CD4-positive, alpha-beta T cell (primary cell): Measurements from ENCODE around the gene CCDC89. TPM values are rescaled to one million over a fixed set of nuclear protein-coding genes. Genes with fewer than 3 reads are reported as not detected.

Experiments used
- ATAC-seq: fragments of 200-7000 bp; cut with Tn5 transposase; one replicate; pipeline ENCODE4 v1.10.0; 2022; ENCODE audit warnings: mild to moderate bottlenecking; ENCODE audit not compliant: poor library complexity
- CTCF ChIA-PET: fragments of 350-600 bp; sonication (Branson Sonifier 250); formaldehyde crosslinking; loops from one replicate; lab custom pipeline; 2021; ENCODE audit warnings: antibody characterized with exemption, inconsistent platforms; lab: Charles Lee
- POLR2A ChIA-PET: fragments of 350-600 bp; sonication (Branson Sonifier 250); formaldehyde crosslinking; loops from one replicate; lab custom pipeline; 2021; ENCODE audit warnings: antibody characterized with exemption, inconsistent platforms; lab: Charles Lee
- DNase-seq, 14 experiments: peaks; one replicate each; pipeline ENCODE4 v3.0.0-alpha.2; 2013 to 2020; ENCODE audit warnings: mixed read lengths in 2 of 14
- H3K27ac ChIP-seq, 2 donors: one replicate each; pipeline versions ENCODE4 v1.5.1 to v1.7.0; 2013; ENCODE audit warnings: low read length in 2 of 2, low read depth in 1 of 2, mild to moderate bottlenecking in 1 of 2
- H3K27me3 ChIP-seq, 2 experiments: 1 replicate in 1 of 2; 2 replicates in 1 of 2; pipeline versions ENCODE4 v1.6.1 to v1.7.0; 2013; ENCODE audit warnings: low read length in 2 of 2, control low read depth in 1 of 2, mild to moderate bottlenecking in 1 of 2, moderate library complexity in 1 of 2; ENCODE audit not compliant: insufficient read depth in 2 of 2, control insufficient read depth in 1 of 2
- H3K36me3 ChIP-seq: one replicate; pipeline ENCODE4 v1.6.1; 2013; ENCODE audit warnings: low read length, control low read depth; ENCODE audit not compliant: insufficient read depth
- H3K4me1 ChIP-seq: one replicate; pipeline ENCODE4 v1.6.1; 2013; ENCODE audit warnings: low read length, control low read depth; ENCODE audit not compliant: insufficient read depth
- H3K4me3 ChIP-seq: one replicate; pipeline ENCODE4 v1.5.1; 2013; ENCODE audit warnings: mild to moderate bottlenecking, low read length, moderate library complexity
- H3K9me3 ChIP-seq, 2 experiments: 1 replicate in 1 of 2; 2 replicates in 1 of 2; pipeline versions ENCODE4 v1.6.1 to v1.7.0; 2013; ENCODE audit warnings: low read length in 2 of 2, mild to moderate bottlenecking in 2 of 2, control low read depth in 1 of 2, moderate library complexity in 1 of 2; ENCODE audit not compliant: control insufficient read depth in 1 of 2, insufficient read depth in 1 of 2
- H3K27ac Mint-ChIP-seq: one replicate; pipeline ENCODE4 v1.8.0; 2020; ENCODE audit warnings: mixed read lengths
- H3K27me3 Mint-ChIP-seq: one replicate; pipeline ENCODE4 v1.8.0; 2021; ENCODE audit warnings: mixed read lengths
- H3K36me3 Mint-ChIP-seq: one replicate; pipeline ENCODE4 v1.8.0; 2021; ENCODE audit warnings: low read depth, mixed read lengths
- H3K4me1 Mint-ChIP-seq: one replicate; pipeline ENCODE4 v1.8.0; 2021; ENCODE audit warnings: low read depth, mixed read lengths
- H3K4me3 Mint-ChIP-seq: one replicate; pipeline ENCODE4 v1.8.0; 2020; ENCODE audit warnings: mild to moderate bottlenecking, mixed read lengths
- H3K9me3 Mint-ChIP-seq: one replicate; pipeline ENCODE4 v1.8.0; 2020; ENCODE audit warnings: mixed read lengths
- intact Hi-C, 2 experiments: fragments of 100-400 bp; cut with DNase I in 1 of 2; cut with micrococcal nuclease in 1 of 2; formaldehyde crosslinking; loops; one replicate each; pipeline versions ENCODE4 v1.15.1 to v1.9.0; 2023 to 2025; cut with DNase I, micrococcal nuclease
- total RNA-seq, 174 experiments: library from RNA in 2 of 174; stranded (reverse) in 2 of 174; gene quantifications; one replicate each; pipeline ENCODE4 v1.2.3 and lab custom pipeline; 2021 to 2026
- TF ChIP-seq, protein P1 (sequence below): fragments of 200-600 bp; IDR thresholded peaks from one replicate; pipeline ENCODE4 v1.8.0; 2022; ENCODE audit warnings: antibody characterized with exemption, mild to moderate bottlenecking

CCDC89 gene
- total RNA-seq, 2 experiments from 2014 or later, result not detected

DNA sequence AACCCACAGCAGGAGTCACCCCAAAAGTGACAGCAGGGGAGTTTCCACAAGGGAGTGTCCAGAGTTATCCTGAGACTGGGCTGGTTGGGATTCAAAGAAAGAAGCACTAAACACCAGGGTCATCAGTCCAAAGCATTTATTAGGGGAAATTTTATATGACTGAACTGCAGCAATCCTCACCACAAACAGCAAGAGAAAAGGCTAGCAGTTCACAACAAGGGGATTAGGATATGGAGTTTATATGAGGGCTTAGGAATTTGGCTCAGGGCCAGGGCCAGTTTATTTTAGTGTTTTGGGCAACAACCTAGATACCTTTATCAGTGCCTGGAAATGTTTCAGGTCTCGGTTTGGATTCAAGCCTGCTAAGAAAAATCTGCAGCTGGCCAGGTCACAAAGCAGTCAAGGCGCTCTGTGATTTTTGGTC is 42.8 kb downstream of the CCDC89 start:
- Histone ChIP-seq H3K4me1 (peaks cover 11% of the 10 kb centered on the region), H3K27me3 (peaks cover 0 to 8% of the 10 kb centered on the region in 2 experiments), H3K27ac (no peak overlapping the region), H3K36me3 (no peaks in the 10 kb centered on the region), H3K4me3 (no peak overlapping the region), H3K9me3 (no peaks in the 10 kb centered on the region)
- Mint-ChIP-seq H3K4me1 (peaks cover 15% of the 10 kb centered on the region), H3K27ac (no peak overlapping the region), H3K9me3 (no peaks in the 10 kb centered on the region), H3K36me3 (peaks cover 8% of the 10 kb centered on the region), H3K4me3 (no peak overlapping the region), H3K27me3 (peaks cover 30% of the 10 kb centered on the region)
- TF ChIP-seq, protein P1, sequence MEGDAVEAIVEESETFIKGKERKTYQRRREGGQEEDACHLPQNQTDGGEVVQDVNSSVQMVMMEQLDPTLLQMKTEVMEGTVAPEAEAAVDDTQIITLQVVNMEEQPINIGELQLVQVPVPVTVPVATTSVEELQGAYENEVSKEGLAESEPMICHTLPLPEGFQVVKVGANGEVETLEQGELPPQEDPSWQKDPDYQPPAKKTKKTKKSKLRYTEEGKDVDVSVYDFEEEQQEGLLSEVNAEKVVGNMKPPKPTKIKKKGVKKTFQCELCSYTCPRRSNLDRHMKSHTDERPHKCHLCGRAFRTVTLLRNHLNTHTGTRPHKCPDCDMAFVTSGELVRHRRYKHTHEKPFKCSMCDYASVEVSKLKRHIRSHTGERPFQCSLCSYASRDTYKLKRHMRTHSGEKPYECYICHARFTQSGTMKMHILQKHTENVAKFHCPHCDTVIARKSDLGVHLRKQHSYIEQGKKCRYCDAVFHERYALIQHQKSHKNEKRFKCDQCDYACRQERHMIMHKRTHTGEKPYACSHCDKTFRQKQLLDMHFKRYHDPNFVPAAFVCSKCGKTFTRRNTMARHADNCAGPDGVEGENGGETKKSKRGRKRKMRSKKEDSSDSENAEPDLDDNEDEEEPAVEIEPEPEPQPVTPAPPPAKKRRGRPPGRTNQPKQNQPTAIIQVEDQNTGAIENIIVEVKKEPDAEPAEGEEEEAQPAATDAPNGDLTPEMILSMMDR, result no peak
- POLR2A ChIA-PET, result no interaction called here
- ATAC-seq (no peak), DNase-seq (no peak)
- CTCF ChIA-PET, result no interaction called here
- intact Hi-C loops, result no loop called here

DNA sequence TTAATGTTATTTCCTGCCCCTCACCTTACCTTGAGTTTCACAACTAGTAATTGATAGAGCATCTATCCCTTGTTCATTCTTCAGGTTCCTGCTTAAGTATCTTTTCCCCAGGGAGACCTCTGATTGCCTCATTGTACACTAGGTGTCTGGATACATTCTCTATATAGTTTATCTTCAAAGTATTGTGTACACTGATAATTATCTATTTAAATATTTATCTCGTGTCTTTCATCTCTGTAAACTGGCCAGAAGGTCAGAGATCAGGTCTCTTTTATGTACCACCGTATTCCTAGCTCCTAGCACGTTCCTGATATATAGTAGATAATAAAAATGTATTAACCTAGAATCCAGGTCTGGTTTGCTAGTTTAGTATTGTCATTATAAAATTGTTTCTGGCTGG is 51.2 kb downstream of the CCDC89 start:
- intact Hi-C loops, result no loop called here
- H3K36me3 ChIP-seq, result peaks cover 55% of the 10 kb centered on the region
- H3K4me1 Mint-ChIP-seq, result peaks cover 10% of the 10 kb centered on the region
- H3K27me3 Mint-ChIP-seq, result no peaks in the 10 kb centered on the region
- H3K4me3 Mint-ChIP-seq, result no peak overlapping the region
- H3K4me3 ChIP-seq, result no peak overlapping the region
- TF ChIP-seq, protein P1, result no peak
- H3K36me3 Mint-ChIP-seq, result peaks cover 69% of the 10 kb centered on the region
- ChIA-PET POLR2A (interaction anchor here (1.3 to 1.6 kb wide), 2 partner anchors 13 to 15 kb away, joined by 4 to 5 read pairs; partner anchors contain the start of gene TMEM126A), CTCF (no interaction called here)
- H3K27ac ChIP-seq, result no peak overlapping the region
- no peak for DNase-seq
- no peak for ATAC-seq
- no peaks in the 10 kb centered on the region for H3K9me3 ChIP-seq
- H3K9me3 Mint-ChIP-seq, result no peaks in the 10 kb centered on the region
- H3K4me1 ChIP-seq, result no peaks in the 10 kb centered on the region
- H3K27me3 ChIP-seq, result no peaks in the 10 kb centered on the region
- no peak overlapping the region for H3K27ac Mint-ChIP-seq

Other genes starting within 250 kb of the CCDC89 start
- gene DLG2, start 58.9 kb downstream of the CCDC89 start, total RNA-seq, result 1 to 10 TPM; 2.0 to 2.1 TPM
- 10 to 100 TPM; 16.3 to 16.8 TPM for gene TMEM126B, start 57.6 kb downstream of the CCDC89 start, total RNA-seq
- gene TMEM126A, start 38.2 kb downstream of the CCDC89 start, total RNA-seq, result 10 to 100 TPM; 17.0 to 19.5 TPM
- gene CREBZF, start 21.1 kb downstream of the CCDC89 start, total RNA-seq, result 10 to 100 TPM; 54.8 to 55.9 TPM
- gene SYTL2, start 124.9 kb upstream of the CCDC89 start, total RNA-seq, result 10 to 100 TPM; 35.4 to 36.7 TPM
- gene CCDC83, start 169.2 kb upstream of the CCDC89 start, total RNA-seq, result not detected